Bronchial epithelial cell (primary cell): ENCODE data around the gene EEF1A1. TPM values are rescaled to one million over a fixed set of nuclear protein-coding genes. Genes with fewer than 3 reads are reported as not detected.

Experiments used
- DNase-seq: peaks from one replicate; pipeline ENCODE4 v3.0.0-alpha.2; 2010; ENCODE audit warnings: low read depth
- FAIRE-seq: peaks from 2 replicates; lab custom pipeline; 2011; peaks lifted over from hg19 to GRCh38; lab: Jason Lieb, UNC
- H3K27me3 ChIP-seq: 2 replicates; pipeline ENCODE4 v1.5.1; 2011; ENCODE audit warnings: low read length; ENCODE audit not compliant: control insufficient read depth, insufficient read depth
- H3K36me3 ChIP-seq: 2 replicates; pipeline ENCODE4 v1.5.1; 2011; ENCODE audit warnings: low read length; ENCODE audit not compliant: control insufficient read depth, insufficient read depth
- H3K4me3 ChIP-seq: 2 replicates; pipeline ENCODE4 v1.5.1; 2011; ENCODE audit warnings: mild to moderate bottlenecking, low read depth, low read length, control low read depth
- total RNA-seq: library from RNA; depleted of rRNA; stranded (reverse); fragments of >200 nt; gene quantifications from 2 replicates; pipeline ENCODE4 v1.2.1, GENCODE V29; 2014
- TF ChIP-seq, protein P1 (sequence below): IDR thresholded peaks from 2 replicates; pipeline ENCODE4 v1.5.1; 2011; ENCODE audit warnings: mild to moderate bottlenecking, moderate library complexity, low read length, control low read depth, inconsistent platforms; ENCODE audit not compliant: insufficient read depth, severe bottlenecking

EEF1A1 gene
- total RNA-seq, 1 donor from 2014 or later, result 62,692 TPM

DNA sequence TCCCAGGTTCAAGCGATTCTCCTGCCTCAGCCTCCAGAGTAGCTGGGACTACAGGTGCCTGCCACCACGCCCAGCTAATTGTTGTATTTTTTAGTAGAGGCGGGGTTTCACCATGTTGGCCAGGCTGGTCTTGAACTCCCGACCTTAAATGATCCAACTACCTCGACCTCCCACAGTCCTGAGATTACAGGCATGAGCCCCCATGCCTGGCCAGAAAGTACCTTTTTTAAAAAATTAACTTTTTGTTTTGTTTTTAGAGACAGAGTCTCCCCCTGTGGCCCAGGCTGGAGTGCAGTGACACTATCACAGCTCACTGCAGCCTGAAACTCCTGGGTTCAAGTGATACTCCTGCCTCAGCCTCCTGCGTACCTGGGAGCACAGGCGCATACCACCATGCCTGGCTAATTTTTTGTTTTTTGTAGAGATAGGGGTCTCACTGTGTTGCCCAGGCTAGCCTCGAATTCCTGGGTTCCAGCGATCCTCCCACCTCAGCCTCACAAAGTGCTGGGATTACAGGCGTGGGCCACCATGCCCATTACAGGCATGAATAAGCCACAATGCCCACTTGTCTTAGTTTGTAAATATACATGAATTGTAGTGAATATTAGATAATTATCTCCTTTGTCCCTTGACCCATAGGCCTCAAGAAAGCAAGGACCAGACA, 17.4 kb upstream of the EEF1A1 start:
- no peaks in the 10 kb centered on the region for H3K36me3 ChIP-seq
- DNase-seq (no peak), FAIRE-seq (no peak)
- no peaks in the 10 kb centered on the region for H3K27me3 ChIP-seq
- no peak overlapping the region for H3K4me3 ChIP-seq
- TF ChIP-seq, protein P1, sequence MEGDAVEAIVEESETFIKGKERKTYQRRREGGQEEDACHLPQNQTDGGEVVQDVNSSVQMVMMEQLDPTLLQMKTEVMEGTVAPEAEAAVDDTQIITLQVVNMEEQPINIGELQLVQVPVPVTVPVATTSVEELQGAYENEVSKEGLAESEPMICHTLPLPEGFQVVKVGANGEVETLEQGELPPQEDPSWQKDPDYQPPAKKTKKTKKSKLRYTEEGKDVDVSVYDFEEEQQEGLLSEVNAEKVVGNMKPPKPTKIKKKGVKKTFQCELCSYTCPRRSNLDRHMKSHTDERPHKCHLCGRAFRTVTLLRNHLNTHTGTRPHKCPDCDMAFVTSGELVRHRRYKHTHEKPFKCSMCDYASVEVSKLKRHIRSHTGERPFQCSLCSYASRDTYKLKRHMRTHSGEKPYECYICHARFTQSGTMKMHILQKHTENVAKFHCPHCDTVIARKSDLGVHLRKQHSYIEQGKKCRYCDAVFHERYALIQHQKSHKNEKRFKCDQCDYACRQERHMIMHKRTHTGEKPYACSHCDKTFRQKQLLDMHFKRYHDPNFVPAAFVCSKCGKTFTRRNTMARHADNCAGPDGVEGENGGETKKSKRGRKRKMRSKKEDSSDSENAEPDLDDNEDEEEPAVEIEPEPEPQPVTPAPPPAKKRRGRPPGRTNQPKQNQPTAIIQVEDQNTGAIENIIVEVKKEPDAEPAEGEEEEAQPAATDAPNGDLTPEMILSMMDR, result no peak

DNA sequence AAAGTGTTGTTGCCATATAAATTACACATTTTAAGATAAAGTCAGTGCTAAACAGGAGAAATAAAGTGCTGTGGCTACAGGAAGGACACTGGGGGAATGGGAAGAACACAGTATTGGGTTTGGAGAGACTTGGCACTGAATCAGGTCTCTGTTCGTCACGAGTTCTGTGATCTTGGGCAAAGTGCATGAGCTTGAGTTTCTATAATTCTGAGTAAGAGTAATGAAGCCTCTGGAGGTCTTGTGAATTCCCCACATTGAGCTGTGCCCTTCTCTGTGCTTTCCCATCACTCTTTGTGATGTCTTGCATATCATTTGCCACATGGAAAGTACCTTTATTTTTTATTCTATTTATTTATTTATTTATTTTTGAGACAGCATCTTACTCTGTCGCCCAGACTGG, 16.8 kb upstream of the EEF1A1 start:
- DNase-seq, result no peak
- no peaks in the 10 kb centered on the region for H3K36me3 ChIP-seq
- FAIRE-seq, result no peak
- no peak overlapping the region for H3K4me3 ChIP-seq
- H3K27me3 ChIP-seq, result no peaks in the 10 kb centered on the region
- TF ChIP-seq, protein P1, result no peak

DNA sequence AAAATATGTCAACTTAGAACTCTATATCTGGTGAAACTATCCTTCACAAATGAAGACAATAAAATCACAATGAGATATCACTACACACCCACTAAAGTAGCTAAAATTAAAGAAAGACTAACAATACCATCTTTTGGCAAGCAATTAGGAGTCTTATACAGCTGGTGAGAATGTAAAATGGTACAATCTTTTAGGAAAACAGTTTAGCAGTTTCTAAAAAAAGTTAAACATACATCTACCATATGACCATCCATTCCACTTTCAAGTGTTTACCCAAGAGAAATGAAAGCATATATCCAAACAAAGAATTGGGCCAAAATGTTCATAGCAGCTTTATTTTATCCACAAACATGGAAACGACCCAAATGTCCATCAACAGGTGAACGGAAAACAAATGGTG, 13.8 kb upstream of the EEF1A1 start:
- Histone ChIP-seq H3K36me3 (no peaks in the 10 kb centered on the region), H3K4me3 (no peak overlapping the region), H3K27me3 (no peaks in the 10 kb centered on the region)
- TF ChIP-seq, protein P1, result no peak
- DNase-seq (no peak), FAIRE-seq (no peak)

DNA sequence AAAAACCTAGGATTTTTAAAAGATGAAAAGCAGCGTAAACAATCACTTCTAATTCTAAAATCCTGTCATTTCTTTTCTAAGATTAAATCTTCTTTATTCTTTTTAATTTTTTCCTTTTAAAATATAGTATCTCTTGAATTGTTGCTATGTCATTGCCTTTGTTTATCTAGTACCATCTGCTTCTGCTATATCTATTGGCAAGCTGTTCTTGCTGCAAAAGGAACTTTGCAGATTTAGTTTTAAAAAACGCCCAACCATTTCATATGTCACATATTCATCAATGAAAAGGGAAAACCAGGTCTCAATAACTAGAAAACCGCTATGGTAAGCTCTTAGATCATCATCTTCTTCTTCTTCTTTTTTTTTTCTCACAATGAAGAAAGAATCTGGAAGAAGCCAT, 11.5 kb upstream of the EEF1A1 start:
- FAIRE-seq (no peak), DNase-seq (no peak)
- Histone ChIP-seq H3K27me3 (no peaks in the 10 kb centered on the region), H3K4me3 (no peak overlapping the region), H3K36me3 (no peaks in the 10 kb centered on the region)
- TF ChIP-seq, protein P1, result no peak

DNA sequence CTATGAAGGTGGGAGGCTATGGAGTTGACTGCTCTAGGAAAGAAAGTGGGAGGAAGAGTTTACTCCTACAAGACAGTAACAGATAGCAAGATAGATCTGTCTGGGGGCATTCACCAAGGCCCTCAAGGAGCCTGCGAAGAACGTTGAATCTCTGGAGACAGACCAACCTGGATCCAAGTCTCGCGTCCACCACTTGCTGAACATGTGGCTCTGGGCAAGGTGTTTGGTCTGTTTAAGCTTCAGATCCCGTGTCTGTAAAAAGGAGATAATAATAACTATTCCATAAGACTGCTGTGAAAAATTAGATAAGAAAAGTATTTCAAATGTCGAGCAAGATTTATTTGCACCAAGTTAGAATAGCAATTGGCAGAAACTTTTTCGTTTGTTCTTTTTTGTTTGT, 8.1 kb upstream of the EEF1A1 start:
- TF ChIP-seq, protein P1, result no peak
- DNase-seq (no peak), FAIRE-seq (no peak)
- H3K27me3 ChIP-seq, result no peaks in the 10 kb centered on the region
- H3K4me3 ChIP-seq, result no peak overlapping the region
- H3K36me3 ChIP-seq, result no peaks in the 10 kb centered on the region
